MM.1S (cell line): ENCODE data around the gene EDC3.

Source experiments
- DNase-seq: peaks from one replicate; pipeline ENCODE4 v3.0.0-alpha.2; 2015
- H2AFZ ChIP-seq: fragments of 300-600 bp; sonication (generic); 2 replicates; pipeline ENCODE4 v1.6.0; 2016; ENCODE audit warnings: antibody characterized with exemption, low read length
- H3F3A ChIP-seq: fragments of 300-600 bp; sonication (generic); 2 replicates; pipeline ENCODE4 v1.6.1; 2016; ENCODE audit warnings: mild to moderate bottlenecking, antibody characterized with exemption, low read length, moderate library complexity, mixed read lengths; ENCODE audit not compliant: insufficient read depth
- H3K27ac ChIP-seq: fragments of 300-600 bp; sonication (generic); 2 replicates; pipeline ENCODE4 v1.5.1; 2016; ENCODE audit warnings: mild to moderate bottlenecking, low read length
- H3K27me3 ChIP-seq: fragments of 300-600 bp; sonication (generic); replicated peaks from 2 replicates; pipeline ENCODE4 v1.6.0; 2016; ENCODE audit warnings: low read length; ENCODE audit not compliant: insufficient read depth
- H3K36me3 ChIP-seq: fragments of 300-600 bp; sonication (generic); replicated peaks from 2 replicates; pipeline ENCODE4 v1.6.1; 2016; ENCODE audit warnings: mild to moderate bottlenecking, low read length, mixed read lengths; ENCODE audit not compliant: insufficient read depth
- H3K4me1 ChIP-seq: fragments of 300-600 bp; sonication (generic); 2 replicates; pipeline ENCODE4 v1.6.1; 2016; ENCODE audit warnings: low read length, mixed read lengths
- H3K4me2 ChIP-seq: fragments of 300-600 bp; sonication (generic); 2 replicates; pipeline ENCODE4 v1.6.0; 2016; ENCODE audit warnings: low read depth, low read length
- H3K4me3 ChIP-seq: fragments of 300-600 bp; sonication (generic); 2 replicates; pipeline ENCODE4 v1.5.1; 2016; ENCODE audit warnings: low read length, mixed read lengths
- H3K79me2 ChIP-seq: fragments of 300-600 bp; sonication (generic); 2 replicates; pipeline ENCODE4 v1.6.1; 2016; ENCODE audit warnings: mixed run types, low read length, mixed read lengths
- H3K9ac ChIP-seq: fragments of 300-600 bp; sonication (generic); 2 replicates; pipeline ENCODE4 v1.6.1; 2016; ENCODE audit warnings: low read length, mixed read lengths
- H3K9me2 ChIP-seq: fragments of 300-600 bp; sonication (generic); replicated peaks from 2 replicates; pipeline ENCODE4 v1.6.1; 2016; ENCODE audit warnings: mild to moderate bottlenecking, low read length, mixed read lengths; ENCODE audit not compliant: insufficient read depth
- H3K9me3 ChIP-seq: fragments of 300-600 bp; sonication (generic); replicated peaks from 2 replicates; pipeline ENCODE4 v1.6.1; 2016; ENCODE audit warnings: mild to moderate bottlenecking, low read length, mixed read lengths; ENCODE audit not compliant: insufficient read depth
- H4K20me1 ChIP-seq: fragments of 300-600 bp; sonication (generic); 2 replicates; pipeline ENCODE4 v1.6.1; 2016; ENCODE audit warnings: mild to moderate bottlenecking, low read length, moderate library complexity, mixed read lengths; ENCODE audit not compliant: insufficient read depth
- CTCF ChIP-seq: fragments of 300-600 bp; sonication (generic); IDR thresholded peaks from 2 replicates; pipeline ENCODE4 v1.5.1; 2016; ENCODE audit warnings: antibody characterized with exemption, low read length, mixed read lengths
- EZH2 ChIP-seq: fragments of 300-600 bp; sonication (generic); optimal IDR thresholded peaks from 2 replicates; pipeline ENCODE3; 2017; ENCODE audit warnings: low read depth, mild to moderate bottlenecking, antibody characterized with exemption, low read length, mixed read lengths
- EZH2phosphoT487 ChIP-seq: fragments of 300-600 bp; sonication (generic); IDR thresholded peaks from 2 replicates; pipeline ENCODE4 v1.6.1; 2018; ENCODE audit warnings: antibody characterized with exemption, low read length

The EDC3 gene

GRCh38 chr15:74585191-74585590 is 110.6 kb downstream of the EDC3 start:
- TF ChIP-seq EZH2phosphoT487 (no peak), EZH2 (no peak), CTCF (no peak)
- H3K9me2 ChIP-seq = no peaks in the 10 kb centered on the region
- no peak overlapping the region for H3K4me3 ChIP-seq
- DNase-seq = no peak
- H3K79me2 ChIP-seq = peaks cover 87% of the 10 kb centered on the region
- H3F3A ChIP-seq = no peaks in the 10 kb centered on the region
- H3K4me2 ChIP-seq = no peak overlapping the region
- H3K4me1 ChIP-seq = no peaks in the 10 kb centered on the region
- no peak overlapping the region for H3K9ac ChIP-seq
- no peaks in the 10 kb centered on the region for H3K9me3 ChIP-seq
- H3K36me3 ChIP-seq = peaks cover 9% of the 10 kb centered on the region
- H2AFZ ChIP-seq = no peak overlapping the region
- H3K27ac ChIP-seq = no peak overlapping the region
- no peaks in the 10 kb centered on the region for H3K27me3 ChIP-seq
- no peaks in the 10 kb centered on the region for H4K20me1 ChIP-seq

- no peaks in the 10 kb centered on the region for H4K20me1 ChIP-seq
- no peaks in the 10 kb centered on the region for H3K9me3 ChIP-seq
- no peak overlapping the region for H2AFZ ChIP-seq
- H3K27ac ChIP-seq = no peak overlapping the region
- H3K36me3 ChIP-seq = peaks cover 9% of the 10 kb centered on the region
- DNase-seq = no peak
- H3K4me1 ChIP-seq = no peaks in the 10 kb centered on the region
- no peaks in the 10 kb centered on the region for H3F3A ChIP-seq
- TF ChIP-seq EZH2 (no peak), CTCF (no peak), EZH2phosphoT487 (no peak)
- H3K4me2 ChIP-seq = no peak overlapping the region
- H3K9me2 ChIP-seq = no peaks in the 10 kb centered on the region
- H3K27me3 ChIP-seq = no peaks in the 10 kb centered on the region
- no peak overlapping the region for H3K9ac ChIP-seq
- H3K79me2 ChIP-seq = peaks cover 87% of the 10 kb centered on the region
- no peak overlapping the region for H3K4me3 ChIP-seq
These were observed 111.0 kb downstream of the EDC3 start for GRCh38 chr15:74584779-74585178.

GRCh38 chr15:74584204-74584603 is 111.6 kb downstream of the EDC3 start:
- Histone ChIP-seq H3K9me2 (no peaks in the 10 kb centered on the region), H3K27ac (no peak overlapping the region), H3K9me3 (no peaks in the 10 kb centered on the region), H3K79me2 (peaks cover 88% of the 10 kb centered on the region), H3K4me2 (no peak overlapping the region), H2AFZ (no peak overlapping the region), H3K4me1 (no peaks in the 10 kb centered on the region), H4K20me1 (no peaks in the 10 kb centered on the region), H3F3A (no peaks in the 10 kb centered on the region), H3K4me3 (no peak overlapping the region), H3K36me3 (peaks cover 9% of the 10 kb centered on the region), H3K27me3 (no peaks in the 10 kb centered on the region), H3K9ac (no peak overlapping the region)
- TF ChIP-seq EZH2 (no peak), EZH2phosphoT487 (no peak), CTCF (no peak)
- DNase-seq = no peak
